T-helper 2 cell (primary cell): Measurements from ENCODE around the gene AMZ1.
A peak's percentile ranks its signal among the peaks of the same experiment; 100 is the strongest.
"Not testable (repeated sequence)": the region's sequence is repeated elsewhere in the genome, so short reads cannot be mapped to it uniquely, and the experiment has no call there.

Experiments used
- DNase-seq, 5 experiments: peaks; one replicate each; pipeline versions ENCODE4 v3.0.0 to v3.0.0-alpha.2; 2012 to 2022

The AMZ1 gene

GRCh38 chr7:2692543-2692942 is 4.5 kb downstream of the AMZ1 start:
- DNase-seq: no peak

- not testable (repeated sequence) for DNase-seq
Measured at GRCh38 chr7:2693420-2694121, 5.6 kb downstream of the AMZ1 start.

- DNase-seq: not testable (repeated sequence)
Measured at GRCh38 chr7:2694122-2694436, 6.1 kb downstream of the AMZ1 start.

- peak in 4 of 5 experiments; percentile 28 to 99 (median 60) for DNase-seq
Measured at GRCh38 chr7:2698581-2699288, 10.7 kb downstream of the AMZ1 start.

- no peak for DNase-seq
Measured at GRCh38 chr7:2699289-2699620, 11.3 kb downstream of the AMZ1 start.

- no peak for DNase-seq
Measured at GRCh38 chr7:2700141-2700850, 12.3 kb downstream of the AMZ1 start.

- DNase-seq: no peak
Measured at GRCh38 chr7:2701424-2701823, 13.4 kb downstream of the AMZ1 start.

GRCh38 chr7:2701832-2702593 is 14.0 kb downstream of the AMZ1 start:
- DNase-seq: no peak

GRCh38 chr7:2702594-2702957 is 14.6 kb downstream of the AMZ1 start:
- no peak for DNase-seq

- DNase-seq: no peak
Measured at GRCh38 chr7:2705371-2706096, 17.5 kb downstream of the AMZ1 start.

GRCh38 chr7:2706685-2707126 is 18.7 kb downstream of the AMZ1 start:
- no peak for DNase-seq

- no peak for DNase-seq
Measured at GRCh38 chr7:2707481-2707880, 19.5 kb downstream of the AMZ1 start.

- no peak for DNase-seq
Measured at GRCh38 chr7:2708041-2708440, 20.0 kb downstream of the AMZ1 start.

GRCh38 chr7:2708547-2709310 is 20.7 kb downstream of the AMZ1 start:
- no peak for DNase-seq

- DNase-seq: peak; percentile 61 to 93 (median 66)
Measured at GRCh38 chr7:2709553-2710285, 21.7 kb downstream of the AMZ1 start.

GRCh38 chr7:2710286-2710655 is 22.3 kb downstream of the AMZ1 start:
- peak; percentile 45 to 91 (median 69) for DNase-seq

- DNase-seq: peak in 3 of 5 experiments; percentile 37 to 95 (median 57)
Measured at GRCh38 chr7:2710901-2711551, 23.0 kb downstream of the AMZ1 start.

- no peak for DNase-seq
Measured at GRCh38 chr7:2711895-2712675, 24.1 kb downstream of the AMZ1 start.

- peak in 1 of 5 experiments; percentile 11 for DNase-seq
Measured at GRCh38 chr7:2713370-2713769, 25.4 kb downstream of the AMZ1 start.

- DNase-seq: no peak
Measured at GRCh38 chr7:2713978-2714377, 26.0 kb downstream of the AMZ1 start.
